Stimulated activated naive CD8-positive, alpha-beta T cell treated with anti-CD3 and anti-CD28 coated beads, Interleukin-15, Interleukin-2, amounts not matched to agents 100 ng/mL and 50 ng/mL, for 24 hours (primary cell): ENCODE measurements around the gene GRIK1.
A peak's percentile ranks its signal among the peaks of the same experiment; 100 is the strongest.

Experiments used
- H3K27ac Mint-ChIP-seq: one replicate; pipeline ENCODE4 v1.8.0; 2021; ENCODE audit warnings: mild to moderate bottlenecking, mixed read lengths
- H3K27me3 Mint-ChIP-seq: one replicate; pipeline ENCODE4 v1.8.0; 2021; ENCODE audit warnings: mixed read lengths
- H3K36me3 Mint-ChIP-seq: one replicate; pipeline ENCODE4 v1.8.0; 2021; ENCODE audit warnings: low read depth, mixed read lengths
- H3K4me1 Mint-ChIP-seq: one replicate; pipeline ENCODE4 v1.8.0; 2021; ENCODE audit warnings: low read depth, mixed read lengths
- H3K4me3 Mint-ChIP-seq: one replicate; pipeline ENCODE4 v1.8.0; 2021; ENCODE audit warnings: mild to moderate bottlenecking, mixed read lengths
- H3K9me3 Mint-ChIP-seq: one replicate; pipeline ENCODE4 v1.8.0; 2021; ENCODE audit warnings: mixed read lengths

GRIK1 gene

GRCh38 chr21:29656504-29657239 lies 283.1 kb downstream of the GRIK1 start:
- H3K4me3 Mint-ChIP-seq, result peak overlapping the region; percentile 67
- H3K27me3 Mint-ChIP-seq, result no peaks in the 10 kb centered on the region
- H3K9me3 Mint-ChIP-seq, result peaks cover 13% of the 10 kb centered on the region
- no peaks in the 10 kb centered on the region for H3K36me3 Mint-ChIP-seq
- peaks cover 44% of the 10 kb centered on the region for H3K4me1 Mint-ChIP-seq
- H3K27ac Mint-ChIP-seq, result peak overlapping the region; percentile 87

DNA sequence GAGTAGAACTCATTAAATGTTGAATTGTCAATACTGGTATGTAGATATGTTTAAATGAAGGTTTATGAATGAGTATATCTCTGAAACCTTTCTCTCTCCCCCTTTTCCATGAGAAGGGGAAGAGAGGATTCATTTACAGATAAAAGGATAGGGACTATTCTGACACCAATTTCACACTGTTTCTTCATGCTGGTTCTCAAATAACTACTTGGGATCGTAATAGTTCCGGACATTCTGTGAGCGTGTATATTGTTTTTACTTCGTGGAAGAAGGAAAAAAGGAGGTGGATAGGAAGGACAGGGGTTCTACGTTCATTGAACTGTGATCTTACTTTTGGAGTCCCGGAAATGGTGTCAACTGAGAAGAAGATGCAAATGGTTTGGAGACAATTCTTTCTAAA lies 284.2 kb downstream of the GRIK1 start:
- Mint-ChIP-seq H3K4me3 (peak overlapping the region; percentile 11), H3K27ac (no peak overlapping the region), H3K27me3 (no peaks in the 10 kb centered on the region)

GRCh38 chr21:29654855-29655254 lies 284.9 kb downstream of the GRIK1 start:
- no peak overlapping the region for H3K4me3 Mint-ChIP-seq
- no peaks in the 10 kb centered on the region for H3K36me3 Mint-ChIP-seq
- no peaks in the 10 kb centered on the region for H3K27me3 Mint-ChIP-seq
- no peak overlapping the region for H3K27ac Mint-ChIP-seq
- peaks cover 38% of the 10 kb centered on the region for H3K4me1 Mint-ChIP-seq
- H3K9me3 Mint-ChIP-seq, result peaks cover 5% of the 10 kb centered on the region

More for the DNA sequence above, 284.2 kb downstream of the GRIK1 start:
- Mint-ChIP-seq H3K36me3 (no peaks in the 10 kb centered on the region), H3K4me1 (peaks cover 38% of the 10 kb centered on the region), H3K9me3 (peaks cover 8% of the 10 kb centered on the region)

GRCh38 chr21:29654203-29654602 lies 285.6 kb downstream of the GRIK1 start:
- Mint-ChIP-seq H3K4me1 (peaks cover 38% of the 10 kb centered on the region), H3K36me3 (no peaks in the 10 kb centered on the region), H3K27ac (no peak overlapping the region), H3K4me3 (no peak overlapping the region), H3K27me3 (no peaks in the 10 kb centered on the region), H3K9me3 (peaks cover 5% of the 10 kb centered on the region)

DNA sequence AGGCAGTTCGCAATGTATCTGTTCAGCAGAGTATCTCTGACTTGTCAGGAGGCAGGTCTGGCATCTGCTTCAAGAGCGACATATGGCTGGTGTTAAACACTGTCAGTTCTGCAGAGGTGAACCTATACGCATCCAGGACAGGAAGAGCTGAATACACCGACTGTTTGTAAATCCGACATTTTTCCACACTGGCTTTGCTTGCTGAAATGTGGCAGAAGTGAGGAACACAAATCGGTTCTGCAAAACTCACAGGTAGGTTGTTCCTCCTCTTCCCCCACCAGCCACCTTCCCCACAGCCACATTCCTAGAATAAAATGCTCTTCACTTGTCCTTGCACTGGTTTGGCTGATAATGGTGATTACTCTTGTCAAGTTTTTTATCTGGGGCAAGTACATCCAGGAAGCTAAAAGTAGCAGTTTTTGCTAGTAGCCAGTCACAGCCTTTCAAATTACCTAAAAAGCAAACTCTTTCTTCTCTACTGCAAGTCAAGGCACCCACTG lies 289.2 kb downstream of the GRIK1 start:
- Mint-ChIP-seq H3K4me1 (peaks cover 18% of the 10 kb centered on the region), H3K27ac (no peak overlapping the region), H3K4me3 (no peak overlapping the region), H3K27me3 (no peaks in the 10 kb centered on the region), H3K9me3 (peaks cover 3% of the 10 kb centered on the region), H3K36me3 (no peaks in the 10 kb centered on the region)

GRCh38 chr21:29649406-29649814 lies 290.4 kb downstream of the GRIK1 start:
- no peak overlapping the region for H3K27ac Mint-ChIP-seq
- no peak overlapping the region for H3K4me3 Mint-ChIP-seq
- H3K36me3 Mint-ChIP-seq, result no peaks in the 10 kb centered on the region
- H3K27me3 Mint-ChIP-seq, result no peaks in the 10 kb centered on the region
- H3K4me1 Mint-ChIP-seq, result peaks cover 11% of the 10 kb centered on the region
- no peaks in the 10 kb centered on the region for H3K9me3 Mint-ChIP-seq

- Mint-ChIP-seq H3K4me1 (peaks cover 5% of the 10 kb centered on the region), H3K27me3 (no peaks in the 10 kb centered on the region), H3K4me3 (no peak overlapping the region), H3K9me3 (no peaks in the 10 kb centered on the region), H3K36me3 (no peaks in the 10 kb centered on the region), H3K27ac (no peak overlapping the region)
These were observed 291.0 kb downstream of the GRIK1 start for GRCh38 chr21:29648710-29649240.

DNA sequence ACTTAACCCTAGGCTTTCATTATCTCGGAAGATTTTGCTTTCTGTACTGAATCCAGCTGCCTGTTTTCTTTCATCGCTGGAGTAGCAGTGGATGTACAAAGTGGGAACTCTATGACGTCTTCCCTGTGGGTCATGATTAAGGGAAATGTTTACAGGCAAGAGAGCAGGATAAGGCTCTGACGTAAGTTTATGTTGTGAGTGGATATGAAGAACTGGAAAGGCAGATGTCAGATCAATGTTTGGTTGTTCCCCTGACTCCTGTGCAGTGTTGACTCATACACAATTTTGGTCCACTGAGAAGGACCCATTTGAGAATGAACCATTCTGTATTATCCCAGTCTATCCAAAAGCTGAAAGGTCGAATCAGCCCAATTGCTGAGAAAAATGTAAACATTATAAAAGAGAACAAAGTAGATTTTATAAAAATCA lies 292.4 kb downstream of the GRIK1 start:
- no peak overlapping the region for H3K4me3 Mint-ChIP-seq
- no peaks in the 10 kb centered on the region for H3K4me1 Mint-ChIP-seq
- H3K27me3 Mint-ChIP-seq, result no peaks in the 10 kb centered on the region
- no peak overlapping the region for H3K27ac Mint-ChIP-seq
- no peaks in the 10 kb centered on the region for H3K36me3 Mint-ChIP-seq
- no peaks in the 10 kb centered on the region for H3K9me3 Mint-ChIP-seq

- Mint-ChIP-seq H3K4me1 (no peaks in the 10 kb centered on the region), H3K36me3 (no peaks in the 10 kb centered on the region), H3K27me3 (no peaks in the 10 kb centered on the region), H3K4me3 (no peak overlapping the region), H3K9me3 (no peaks in the 10 kb centered on the region), H3K27ac (no peak overlapping the region)
These were observed 293.9 kb downstream of the GRIK1 start for GRCh38 chr21:29645666-29646553.

DNA sequence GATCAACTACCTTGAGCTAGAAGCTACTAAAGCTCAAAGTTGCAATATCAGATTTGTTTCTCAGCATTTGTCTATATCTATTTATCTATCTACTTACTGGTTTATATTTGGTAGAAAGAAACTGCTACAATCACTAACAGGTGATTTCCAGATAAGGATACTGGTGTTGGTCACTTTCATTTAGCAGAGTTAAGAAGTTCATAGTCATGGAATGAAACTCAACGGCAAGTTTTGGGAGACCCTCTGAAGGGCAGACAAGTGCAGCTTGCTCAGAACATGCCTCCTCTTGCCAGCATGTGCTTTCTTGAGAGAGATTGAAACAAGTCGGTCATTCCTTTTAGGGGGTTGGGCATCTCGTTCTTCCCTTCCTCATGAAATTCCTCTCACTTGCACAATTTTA lies 296.5 kb downstream of the GRIK1 start:
- no peak overlapping the region for H3K27ac Mint-ChIP-seq
- H3K36me3 Mint-ChIP-seq, result no peaks in the 10 kb centered on the region
- no peak overlapping the region for H3K4me3 Mint-ChIP-seq
- no peaks in the 10 kb centered on the region for H3K27me3 Mint-ChIP-seq
- H3K9me3 Mint-ChIP-seq, result no peaks in the 10 kb centered on the region
- peaks cover 8% of the 10 kb centered on the region for H3K4me1 Mint-ChIP-seq

- no peaks in the 10 kb centered on the region for H3K27me3 Mint-ChIP-seq
- H3K36me3 Mint-ChIP-seq, result no peaks in the 10 kb centered on the region
- no peak overlapping the region for H3K27ac Mint-ChIP-seq
- no peak overlapping the region for H3K4me3 Mint-ChIP-seq
- H3K9me3 Mint-ChIP-seq, result no peaks in the 10 kb centered on the region
- H3K4me1 Mint-ChIP-seq, result peaks cover 8% of the 10 kb centered on the region
These were observed 297.1 kb downstream of the GRIK1 start for GRCh38 chr21:29642551-29643245.

DNA sequence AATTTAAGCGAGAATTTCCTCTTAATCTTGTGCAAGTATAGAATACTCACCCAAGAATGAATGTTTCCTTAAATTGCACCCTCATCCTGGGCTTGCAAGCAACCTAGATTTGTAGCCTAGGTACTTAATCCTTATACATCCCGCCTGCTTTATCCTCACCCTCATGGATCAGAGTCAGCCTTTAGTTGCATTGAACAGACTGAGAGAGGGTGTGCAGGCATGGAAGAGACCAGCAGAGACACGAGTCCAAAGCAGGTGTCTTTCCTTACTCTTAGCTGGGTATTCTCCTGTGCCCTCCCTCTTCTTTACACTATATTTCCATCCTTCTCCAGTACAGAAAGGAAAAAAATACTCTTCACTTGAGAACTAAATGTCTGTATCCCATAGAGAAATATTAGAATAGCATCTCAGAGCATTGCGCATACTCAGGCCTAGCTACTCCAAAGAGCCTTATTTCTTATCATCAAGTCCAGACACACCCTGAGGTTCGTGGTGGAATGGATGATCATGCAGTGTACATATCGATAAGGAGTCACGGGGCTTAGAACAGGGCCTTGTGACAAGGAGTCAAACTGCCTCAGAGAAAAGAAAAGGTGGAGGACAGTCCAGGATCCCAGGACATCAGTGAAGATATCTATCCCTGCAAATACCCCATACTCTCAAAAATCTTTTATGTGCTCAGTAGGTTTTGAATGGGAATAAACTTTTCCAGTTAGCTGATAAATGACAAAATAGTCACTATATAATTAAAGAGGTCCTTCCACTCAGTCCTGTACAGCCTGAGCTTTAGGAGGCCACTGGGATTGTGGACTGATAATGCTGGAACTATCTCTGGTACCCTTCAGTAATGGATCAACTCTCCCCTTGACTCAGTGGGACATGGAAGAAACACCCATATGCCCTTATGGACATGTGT lies 297.9 kb downstream of the GRIK1 start:
- peaks cover 8% of the 10 kb centered on the region for H3K4me1 Mint-ChIP-seq
- no peaks in the 10 kb centered on the region for H3K27me3 Mint-ChIP-seq
- no peaks in the 10 kb centered on the region for H3K36me3 Mint-ChIP-seq
- H3K27ac Mint-ChIP-seq, result no peak overlapping the region
- no peak overlapping the region for H3K4me3 Mint-ChIP-seq
- no peaks in the 10 kb centered on the region for H3K9me3 Mint-ChIP-seq

DNA sequence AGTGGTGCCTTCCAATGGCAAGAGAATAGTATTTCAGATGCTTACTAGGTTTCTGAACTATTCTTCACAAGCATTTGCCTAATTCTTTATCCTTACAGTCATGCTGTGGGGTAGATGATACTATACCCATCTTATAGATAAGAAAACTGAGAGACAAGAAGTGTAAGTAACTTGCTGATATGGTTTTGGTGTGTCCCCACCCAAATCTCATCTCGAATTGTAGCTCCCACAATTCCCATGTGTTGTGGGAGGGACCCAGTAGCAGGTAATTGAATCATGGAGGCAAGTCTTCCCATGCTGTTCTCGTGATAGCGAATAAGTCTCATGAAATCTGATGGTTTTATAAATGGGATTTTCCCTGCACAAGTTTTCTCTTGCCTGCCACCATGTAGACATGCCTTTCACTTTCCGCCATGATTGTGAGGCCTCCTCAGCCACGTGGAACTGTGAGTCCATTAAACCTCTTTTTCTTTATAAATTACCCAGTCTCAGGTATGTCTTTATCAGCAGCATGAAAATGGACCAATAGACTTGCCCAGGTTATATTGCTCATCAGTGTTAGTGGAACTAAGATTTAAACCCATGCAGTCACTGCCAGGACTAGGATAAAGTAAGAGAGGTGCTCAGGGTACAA lies 298.7 kb downstream of the GRIK1 start:
- Mint-ChIP-seq H3K27ac (no peak overlapping the region), H3K4me1 (peaks cover 8% of the 10 kb centered on the region), H3K36me3 (no peaks in the 10 kb centered on the region), H3K4me3 (no peak overlapping the region), H3K27me3 (no peaks in the 10 kb centered on the region), H3K9me3 (no peaks in the 10 kb centered on the region)
